Smooth muscle cell (in vitro differentiated cells): ENCODE measurements around the gene LMBR1L. TPM values are rescaled to one million over a fixed set of nuclear protein-coding genes. Genes with fewer than 3 reads are reported as not detected.

Experiments used
- DNase-seq: peaks from one replicate; lab custom pipeline; 2025; ENCODE audit not compliant: unreplicated experiment; lab: John Stamatoyannopoulos, UW
- H2AFZ ChIP-seq: fragments of 200-600 bp; sonication (generic); 2 replicates; pipeline ENCODE4 v1.6.0; 2016; ENCODE audit warnings: antibody characterized with exemption, low read depth, mild to moderate bottlenecking
- H3F3A ChIP-seq: fragments of 200-600 bp; sonication (generic); 2 replicates; pipeline ENCODE4 v1.6.0; 2017; ENCODE audit warnings: antibody characterized with exemption, low read depth
- H3K27ac ChIP-seq: fragments of 200-600 bp; sonication (generic); 2 replicates; pipeline ENCODE4 v1.5.1; 2016; ENCODE audit warnings: low read depth, mild to moderate bottlenecking
- H3K27me3 ChIP-seq: fragments of 200-600 bp; sonication (generic); 2 replicates; pipeline ENCODE4 v1.6.1; 2016; ENCODE audit warnings: low read depth, mild to moderate bottlenecking
- H3K36me3 ChIP-seq: fragments of 200-600 bp; sonication (generic); 2 replicates; pipeline ENCODE4 v1.5.1; 2016; ENCODE audit warnings: low read depth
- H3K4me1 ChIP-seq: fragments of 200-600 bp; sonication (generic); 2 replicates; pipeline ENCODE4 v1.5.1; 2016; ENCODE audit warnings: low read depth
- H3K4me2 ChIP-seq: fragments of 200-600 bp; sonication (generic); 2 replicates; pipeline ENCODE4 v1.6.0; 2016; ENCODE audit warnings: mild to moderate bottlenecking
- H3K4me3 ChIP-seq: fragments of 200-600 bp; sonication (generic); 2 replicates; pipeline ENCODE4 v1.5.1; 2016; ENCODE audit warnings: mild to moderate bottlenecking
- H3K79me2 ChIP-seq: fragments of 200-600 bp; sonication (generic); 2 replicates; pipeline ENCODE4 v1.6.0; 2016; ENCODE audit warnings: low read depth, mild to moderate bottlenecking
- H3K9ac ChIP-seq: fragments of 200-600 bp; sonication (generic); 2 replicates; pipeline ENCODE4 v1.6.0; 2016; ENCODE audit warnings: low read depth
- H3K9me3 ChIP-seq: fragments of 200-600 bp; sonication (generic); replicated peaks from 2 replicates; pipeline ENCODE4 v1.5.1; 2016; ENCODE audit warnings: low read depth
- H4K20me1 ChIP-seq: fragments of 200-600 bp; sonication (generic); 2 replicates; pipeline ENCODE4 v1.6.0; 2016; ENCODE audit warnings: low read depth
- WGBS: methylation state at CpG from one replicate; pipeline ENCODE4 v1.1.7; 2016; ENCODE audit warnings: low lambda C conversion rate; 5-methylcytosine and 5-hydroxymethylcytosine counted together
- polyA plus RNA-seq: library from polyadenylated mRNA; unstranded; fragments of >200 nt; fragmentation: Nextera tagmentation; extraction: Ambion mirVana; gene quantifications from 2 replicates; pipeline ENCODE4 v1.2.1, GENCODE V29; 2016
- total RNA-seq: library from RNA; depleted of rRNA; stranded (reverse); fragments of >200 nt; gene quantifications from 2 replicates; pipeline ENCODE4 v1.2.3, GENCODE V29; 2014
- TF ChIP-seq, protein P1 (sequence below): fragments of 200-600 bp; sonication (generic); IDR thresholded peaks from 2 replicates; pipeline ENCODE4 v1.5.1; 2017; ENCODE audit warnings: borderline replicate concordance, mild to moderate bottlenecking, antibody characterized with exemption; ENCODE audit not compliant: insufficient read depth, poor library complexity, severe bottlenecking

LMBR1L gene, protein sequence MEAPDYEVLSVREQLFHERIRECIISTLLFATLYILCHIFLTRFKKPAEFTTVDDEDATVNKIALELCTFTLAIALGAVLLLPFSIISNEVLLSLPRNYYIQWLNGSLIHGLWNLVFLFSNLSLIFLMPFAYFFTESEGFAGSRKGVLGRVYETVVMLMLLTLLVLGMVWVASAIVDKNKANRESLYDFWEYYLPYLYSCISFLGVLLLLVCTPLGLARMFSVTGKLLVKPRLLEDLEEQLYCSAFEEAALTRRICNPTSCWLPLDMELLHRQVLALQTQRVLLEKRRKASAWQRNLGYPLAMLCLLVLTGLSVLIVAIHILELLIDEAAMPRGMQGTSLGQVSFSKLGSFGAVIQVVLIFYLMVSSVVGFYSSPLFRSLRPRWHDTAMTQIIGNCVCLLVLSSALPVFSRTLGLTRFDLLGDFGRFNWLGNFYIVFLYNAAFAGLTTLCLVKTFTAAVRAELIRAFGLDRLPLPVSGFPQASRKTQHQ
- total RNA-seq = 32.4 and 57.3 TPM in 2 replicates
- polyA plus RNA-seq = 49.5 and 61.8 TPM in 2 replicates

DNA sequence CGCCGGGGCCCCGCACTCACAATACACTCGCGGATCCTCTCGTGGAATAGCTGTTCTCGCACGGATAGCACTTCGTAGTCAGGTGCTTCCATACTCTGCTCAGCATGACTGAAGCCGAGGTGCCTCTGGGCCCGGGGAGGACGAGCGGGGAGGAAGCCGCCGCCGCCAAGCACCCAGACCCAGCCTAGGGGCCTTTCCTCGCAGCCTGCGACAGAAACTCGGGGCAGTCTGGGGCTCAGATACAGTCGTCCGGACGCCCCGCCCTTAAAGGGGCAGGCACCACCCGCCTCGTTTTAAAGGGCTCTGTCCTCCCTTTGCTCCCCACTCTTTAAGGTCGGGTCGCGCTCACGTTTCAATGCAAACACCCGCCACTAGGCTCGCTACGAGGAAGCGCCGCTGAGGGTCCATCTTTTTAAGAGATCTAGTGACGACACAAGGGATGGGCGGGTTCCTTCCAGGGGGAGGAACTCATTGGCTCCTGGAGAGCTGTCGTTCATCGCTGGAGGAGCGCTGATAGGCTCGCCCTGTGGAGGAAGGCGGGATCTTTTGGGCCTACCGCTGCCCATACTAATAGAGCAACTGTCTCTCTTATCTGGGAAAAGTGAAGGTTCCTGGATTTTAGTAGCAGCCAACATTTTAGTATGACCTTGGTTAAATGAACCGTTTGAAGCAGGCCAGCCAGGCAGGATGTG lies at the start of gene LMBR1L:
TSS of gene LMBR1L (minus strand) at position 384 of the 692 bp plus-strand sequence. CDS start at position 92, 292 bp downstream.
- TF ChIP-seq, protein P1, sequence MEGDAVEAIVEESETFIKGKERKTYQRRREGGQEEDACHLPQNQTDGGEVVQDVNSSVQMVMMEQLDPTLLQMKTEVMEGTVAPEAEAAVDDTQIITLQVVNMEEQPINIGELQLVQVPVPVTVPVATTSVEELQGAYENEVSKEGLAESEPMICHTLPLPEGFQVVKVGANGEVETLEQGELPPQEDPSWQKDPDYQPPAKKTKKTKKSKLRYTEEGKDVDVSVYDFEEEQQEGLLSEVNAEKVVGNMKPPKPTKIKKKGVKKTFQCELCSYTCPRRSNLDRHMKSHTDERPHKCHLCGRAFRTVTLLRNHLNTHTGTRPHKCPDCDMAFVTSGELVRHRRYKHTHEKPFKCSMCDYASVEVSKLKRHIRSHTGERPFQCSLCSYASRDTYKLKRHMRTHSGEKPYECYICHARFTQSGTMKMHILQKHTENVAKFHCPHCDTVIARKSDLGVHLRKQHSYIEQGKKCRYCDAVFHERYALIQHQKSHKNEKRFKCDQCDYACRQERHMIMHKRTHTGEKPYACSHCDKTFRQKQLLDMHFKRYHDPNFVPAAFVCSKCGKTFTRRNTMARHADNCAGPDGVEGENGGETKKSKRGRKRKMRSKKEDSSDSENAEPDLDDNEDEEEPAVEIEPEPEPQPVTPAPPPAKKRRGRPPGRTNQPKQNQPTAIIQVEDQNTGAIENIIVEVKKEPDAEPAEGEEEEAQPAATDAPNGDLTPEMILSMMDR = peak; percentile 16
- Histone ChIP-seq H3K9me3 (no peaks in the 10 kb centered on the region), H3K27me3 (no peaks in the 10 kb centered on the region), H3F3A (peaks cover 21% of the 10 kb centered on the region), H3K4me2 (peak within 1 kb of the TSS; percentile 98), H4K20me1 (peaks cover 42% of the 10 kb centered on the region), H3K4me1 (peaks cover 14% of the 10 kb centered on the region), H3K79me2 (peaks cover 48% of the 10 kb centered on the region), H3K9ac (peak within 1 kb of the TSS; percentile 95), H3K36me3 (no peaks in the 10 kb centered on the region), H3K27ac (peak within 1 kb of the TSS; percentile 93), H3K4me3 (peak within 1 kb of the TSS; percentile 96), H2AFZ (peak within 1 kb of the TSS; percentile 84)
- WGBS = under 1% methylated on average over 43 of the region's 43 CpGs
- DNase-seq = peak; percentile 80

DNA sequence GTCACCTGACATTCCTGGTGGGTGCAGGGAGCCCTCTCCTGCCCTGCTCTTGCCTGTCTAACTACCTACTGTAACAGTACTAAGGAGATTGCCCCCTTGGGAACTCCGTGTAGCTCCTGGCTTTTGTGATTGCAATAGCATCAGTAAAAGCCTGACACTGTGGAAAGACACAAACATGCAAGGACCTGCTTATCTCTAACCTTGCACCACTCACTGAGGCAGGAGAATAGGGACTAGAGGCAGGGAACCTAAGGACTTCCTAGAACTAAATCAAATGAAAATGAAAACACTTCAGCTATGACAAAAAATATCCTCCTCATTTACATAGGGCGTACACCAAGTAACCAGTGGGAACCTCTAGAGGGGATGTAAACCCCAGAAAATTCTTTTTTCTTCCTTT lies 49.8 kb upstream of the LMBR1L start:
- H3K4me2 ChIP-seq = no peak overlapping the region
- H3F3A ChIP-seq = no peaks in the 10 kb centered on the region
- H2AFZ ChIP-seq = no peak overlapping the region
- TF ChIP-seq, protein P1 = no peak
- no peaks in the 10 kb centered on the region for H3K4me1 ChIP-seq
- WGBS = 76% methylated on average over 2 of the region's 2 CpGs
- no peaks in the 10 kb centered on the region for H3K9me3 ChIP-seq
- no peak overlapping the region for H3K9ac ChIP-seq
- H3K4me3 ChIP-seq = no peak overlapping the region
- no peaks in the 10 kb centered on the region for H3K79me2 ChIP-seq
- no peak overlapping the region for H3K27ac ChIP-seq
- no peak for DNase-seq
- no peaks in the 10 kb centered on the region for H4K20me1 ChIP-seq
- H3K36me3 ChIP-seq = no peaks in the 10 kb centered on the region
- no peaks in the 10 kb centered on the region for H3K27me3 ChIP-seq

DNA sequence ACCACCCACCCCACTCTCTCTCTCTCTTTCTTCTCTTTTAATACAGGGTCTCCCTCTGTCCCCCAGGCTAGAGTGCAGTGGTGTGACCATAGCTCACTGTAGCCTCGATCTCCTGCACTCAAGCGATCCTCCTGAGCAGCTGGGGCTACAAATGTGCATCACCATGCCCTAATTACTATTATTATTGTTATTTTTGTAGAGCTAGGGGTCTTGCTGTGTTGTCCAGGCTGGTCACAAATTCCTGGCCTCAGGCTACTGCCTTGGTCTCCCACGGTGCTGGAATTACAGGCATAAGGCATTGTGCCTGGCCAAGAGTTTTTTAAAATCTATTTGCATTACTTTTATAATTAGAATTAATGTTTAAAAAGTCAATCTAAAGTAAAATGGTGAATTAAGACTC lies 43.6 kb upstream of the LMBR1L start:
- DNase-seq = no peak
- Histone ChIP-seq H3K36me3 (no peaks in the 10 kb centered on the region), H3K4me1 (no peaks in the 10 kb centered on the region), H2AFZ (no peak overlapping the region), H3K9ac (no peak overlapping the region), H3K4me3 (no peak overlapping the region), H3F3A (no peaks in the 10 kb centered on the region), H3K27me3 (no peaks in the 10 kb centered on the region), H3K27ac (no peak overlapping the region), H3K79me2 (no peaks in the 10 kb centered on the region), H4K20me1 (no peaks in the 10 kb centered on the region), H3K4me2 (no peak overlapping the region), H3K9me3 (no peaks in the 10 kb centered on the region)
- TF ChIP-seq, protein P1 = no peak
- WGBS = 91% methylated on average over 3 of the region's 3 CpGs
